ENCODE data around the gene CXCL10.

DNA sequence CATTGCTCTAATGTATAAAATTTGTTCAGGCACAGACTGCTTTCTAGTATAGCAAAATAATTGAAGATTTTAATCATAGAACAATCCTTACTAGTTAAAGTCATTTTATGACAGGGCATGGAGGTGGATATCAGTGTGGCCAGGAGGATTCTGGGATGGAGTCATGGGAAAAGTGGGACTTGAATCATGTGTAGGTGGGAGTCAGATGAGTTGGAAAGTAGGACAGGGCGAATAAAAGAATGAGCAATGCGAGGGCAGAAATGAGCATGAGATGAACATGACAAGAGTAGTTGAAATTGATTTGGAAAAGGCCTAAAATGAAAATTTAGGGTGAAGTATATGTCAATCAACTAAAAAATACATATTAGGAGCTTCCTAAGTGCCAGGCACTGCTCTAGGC lies 25.4 kb downstream of the CXCL10 start:
- no peak for TF ChIP-seq POLR2A (IDR thresholded peaks at IDR 0.05)
- TF ChIP-seq, protein P1, sequence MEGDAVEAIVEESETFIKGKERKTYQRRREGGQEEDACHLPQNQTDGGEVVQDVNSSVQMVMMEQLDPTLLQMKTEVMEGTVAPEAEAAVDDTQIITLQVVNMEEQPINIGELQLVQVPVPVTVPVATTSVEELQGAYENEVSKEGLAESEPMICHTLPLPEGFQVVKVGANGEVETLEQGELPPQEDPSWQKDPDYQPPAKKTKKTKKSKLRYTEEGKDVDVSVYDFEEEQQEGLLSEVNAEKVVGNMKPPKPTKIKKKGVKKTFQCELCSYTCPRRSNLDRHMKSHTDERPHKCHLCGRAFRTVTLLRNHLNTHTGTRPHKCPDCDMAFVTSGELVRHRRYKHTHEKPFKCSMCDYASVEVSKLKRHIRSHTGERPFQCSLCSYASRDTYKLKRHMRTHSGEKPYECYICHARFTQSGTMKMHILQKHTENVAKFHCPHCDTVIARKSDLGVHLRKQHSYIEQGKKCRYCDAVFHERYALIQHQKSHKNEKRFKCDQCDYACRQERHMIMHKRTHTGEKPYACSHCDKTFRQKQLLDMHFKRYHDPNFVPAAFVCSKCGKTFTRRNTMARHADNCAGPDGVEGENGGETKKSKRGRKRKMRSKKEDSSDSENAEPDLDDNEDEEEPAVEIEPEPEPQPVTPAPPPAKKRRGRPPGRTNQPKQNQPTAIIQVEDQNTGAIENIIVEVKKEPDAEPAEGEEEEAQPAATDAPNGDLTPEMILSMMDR (IDR thresholded peaks at IDR 0.05): no peak

All from transverse colon (tissue), 3 donors.